ENCODE data around the gene EHBP1.

GRCh38 chr2:62783679-62784078 lies 78.2 kb downstream of the EHBP1 start:
- TF ChIP-seq POLR2AphosphoS5 (IDR thresholded peaks at IDR 0.05; ENCODE audit: low read depth, low read length) (no peak), SIN3A (IDR thresholded peaks at IDR 0.05; ENCODE audit: borderline replicate concordance, insufficient read depth, low read length) (no peak), TAF1 (IDR thresholded peaks at IDR 0.05; ENCODE audit: borderline replicate concordance, insufficient read depth, low read length) (no peak)
- TF ChIP-seq, protein P1, sequence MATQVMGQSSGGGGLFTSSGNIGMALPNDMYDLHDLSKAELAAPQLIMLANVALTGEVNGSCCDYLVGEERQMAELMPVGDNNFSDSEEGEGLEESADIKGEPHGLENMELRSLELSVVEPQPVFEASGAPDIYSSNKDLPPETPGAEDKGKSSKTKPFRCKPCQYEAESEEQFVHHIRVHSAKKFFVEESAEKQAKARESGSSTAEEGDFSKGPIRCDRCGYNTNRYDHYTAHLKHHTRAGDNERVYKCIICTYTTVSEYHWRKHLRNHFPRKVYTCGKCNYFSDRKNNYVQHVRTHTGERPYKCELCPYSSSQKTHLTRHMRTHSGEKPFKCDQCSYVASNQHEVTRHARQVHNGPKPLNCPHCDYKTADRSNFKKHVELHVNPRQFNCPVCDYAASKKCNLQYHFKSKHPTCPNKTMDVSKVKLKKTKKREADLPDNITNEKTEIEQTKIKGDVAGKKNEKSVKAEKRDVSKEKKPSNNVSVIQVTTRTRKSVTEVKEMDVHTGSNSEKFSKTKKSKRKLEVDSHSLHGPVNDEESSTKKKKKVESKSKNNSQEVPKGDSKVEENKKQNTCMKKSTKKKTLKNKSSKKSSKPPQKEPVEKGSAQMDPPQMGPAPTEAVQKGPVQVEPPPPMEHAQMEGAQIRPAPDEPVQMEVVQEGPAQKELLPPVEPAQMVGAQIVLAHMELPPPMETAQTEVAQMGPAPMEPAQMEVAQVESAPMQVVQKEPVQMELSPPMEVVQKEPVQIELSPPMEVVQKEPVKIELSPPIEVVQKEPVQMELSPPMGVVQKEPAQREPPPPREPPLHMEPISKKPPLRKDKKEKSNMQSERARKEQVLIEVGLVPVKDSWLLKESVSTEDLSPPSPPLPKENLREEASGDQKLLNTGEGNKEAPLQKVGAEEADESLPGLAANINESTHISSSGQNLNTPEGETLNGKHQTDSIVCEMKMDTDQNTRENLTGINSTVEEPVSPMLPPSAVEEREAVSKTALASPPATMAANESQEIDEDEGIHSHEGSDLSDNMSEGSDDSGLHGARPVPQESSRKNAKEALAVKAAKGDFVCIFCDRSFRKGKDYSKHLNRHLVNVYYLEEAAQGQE (IDR thresholded peaks at IDR 0.05; ENCODE audit: insufficient read depth in 1 of 2, low read depth in 2 of 2, low read length in 2 of 2): no peak
